H7 (cell line): ENCODE data around the gene MDP1. TPM values are rescaled to one million over a fixed set of nuclear protein-coding genes. Genes with fewer than 3 reads are reported as not detected.
"Not testable (repeated sequence)": the region's sequence is repeated elsewhere in the genome, so short reads cannot be mapped to it uniquely, and the experiment has no call there.

Experiments used
- DNase-seq: peaks from one replicate; pipeline ENCODE4 v3.0.0; 2012
- H3K27me3 ChIP-seq: 2 replicates; pipeline ENCODE4 v1.6.0; 2011; ENCODE audit warnings: mild to moderate bottlenecking, low read length; ENCODE audit not compliant: control insufficient read depth, insufficient read depth
- H3K36me3 ChIP-seq: replicated peaks from 2 replicates; pipeline ENCODE4 v1.5.1; 2011; ENCODE audit warnings: low read length; ENCODE audit not compliant: control insufficient read depth, insufficient read depth
- H3K4me3 ChIP-seq: 2 replicates; pipeline ENCODE4 v1.5.1; 2011; ENCODE audit warnings: low read depth, mild to moderate bottlenecking, control low read depth, low read length, moderate library complexity; ENCODE audit not compliant: insufficient read depth
- total RNA-seq: library from RNA; depleted of rRNA; stranded (reverse); fragments of >200 nt; shearing (Covaris generic); gene quantifications from 2 replicates; pipeline ENCODE4 v1.2.3, GENCODE V29; 2014

The MDP1 gene
- total RNA-seq, 1 experiment from 2014 or later = 23.6 TPM

GRCh38 chr14:24204163-24205146, 11.4 kb downstream of the MDP1 start:
- DNase-seq = peak; percentile 16
- no peaks in the 10 kb centered on the region for H3K27me3 ChIP-seq
- peaks cover 15% of the 10 kb centered on the region for H3K36me3 ChIP-seq
- H3K4me3 ChIP-seq = no peak overlapping the region

DNA sequence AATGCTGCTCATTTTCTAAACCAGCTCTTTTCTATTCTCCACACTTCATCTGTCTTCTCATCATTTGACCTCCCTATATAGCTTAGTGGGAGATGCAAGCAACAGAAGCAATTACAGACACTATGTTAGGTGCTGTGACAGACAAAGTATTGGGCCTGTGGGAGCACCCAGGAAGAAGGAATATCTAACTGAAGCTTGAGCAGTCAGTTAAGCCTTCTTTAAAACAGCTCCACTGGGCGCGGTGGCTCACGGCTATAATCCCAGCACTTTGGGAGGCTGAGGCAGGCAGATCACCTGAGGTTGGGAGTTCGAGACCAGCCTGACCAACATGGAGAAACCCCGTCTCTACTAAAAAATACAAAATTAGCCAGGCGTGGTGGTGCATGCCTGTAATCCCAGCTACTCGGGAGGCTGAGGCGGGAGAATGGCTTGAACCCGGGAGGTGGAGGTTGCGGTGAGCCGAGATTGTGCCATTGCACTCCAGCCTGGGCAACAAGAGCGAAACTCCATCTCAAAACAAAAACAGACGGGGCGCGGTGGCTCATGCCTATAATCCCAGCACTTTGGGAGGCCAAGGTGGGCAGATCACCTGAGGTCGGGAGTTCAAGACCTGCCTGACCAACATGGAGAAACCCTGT, 12.5 kb downstream of the MDP1 start:
- DNase-seq, H3K4me3 ChIP-seq, H3K27me3 ChIP-seq, H3K36me3 ChIP-seq: not testable (repeated sequence)

GRCh38 chr14:24202538-24202937, 13.3 kb downstream of the MDP1 start:
- not testable (repeated sequence) for H3K27me3 ChIP-seq, H3K36me3 ChIP-seq, DNase-seq, H3K4me3 ChIP-seq

- Histone ChIP-seq H3K27me3 (no peaks in the 10 kb centered on the region), H3K36me3 (no peaks in the 10 kb centered on the region; the same call in none of the 2 replicates), H3K4me3 (no peak overlapping the region)
- no peak for DNase-seq
These were observed 16.9 kb downstream of the MDP1 start for GRCh38 chr14:24198814-24199524.

GRCh38 chr14:24197056-24197450, 18.8 kb downstream of the MDP1 start:
- H3K4me3 ChIP-seq = no peak overlapping the region
- no peaks in the 10 kb centered on the region for H3K27me3 ChIP-seq
- peaks cover 1% of the 10 kb centered on the region for H3K36me3 ChIP-seq
- no peak for DNase-seq

DNA sequence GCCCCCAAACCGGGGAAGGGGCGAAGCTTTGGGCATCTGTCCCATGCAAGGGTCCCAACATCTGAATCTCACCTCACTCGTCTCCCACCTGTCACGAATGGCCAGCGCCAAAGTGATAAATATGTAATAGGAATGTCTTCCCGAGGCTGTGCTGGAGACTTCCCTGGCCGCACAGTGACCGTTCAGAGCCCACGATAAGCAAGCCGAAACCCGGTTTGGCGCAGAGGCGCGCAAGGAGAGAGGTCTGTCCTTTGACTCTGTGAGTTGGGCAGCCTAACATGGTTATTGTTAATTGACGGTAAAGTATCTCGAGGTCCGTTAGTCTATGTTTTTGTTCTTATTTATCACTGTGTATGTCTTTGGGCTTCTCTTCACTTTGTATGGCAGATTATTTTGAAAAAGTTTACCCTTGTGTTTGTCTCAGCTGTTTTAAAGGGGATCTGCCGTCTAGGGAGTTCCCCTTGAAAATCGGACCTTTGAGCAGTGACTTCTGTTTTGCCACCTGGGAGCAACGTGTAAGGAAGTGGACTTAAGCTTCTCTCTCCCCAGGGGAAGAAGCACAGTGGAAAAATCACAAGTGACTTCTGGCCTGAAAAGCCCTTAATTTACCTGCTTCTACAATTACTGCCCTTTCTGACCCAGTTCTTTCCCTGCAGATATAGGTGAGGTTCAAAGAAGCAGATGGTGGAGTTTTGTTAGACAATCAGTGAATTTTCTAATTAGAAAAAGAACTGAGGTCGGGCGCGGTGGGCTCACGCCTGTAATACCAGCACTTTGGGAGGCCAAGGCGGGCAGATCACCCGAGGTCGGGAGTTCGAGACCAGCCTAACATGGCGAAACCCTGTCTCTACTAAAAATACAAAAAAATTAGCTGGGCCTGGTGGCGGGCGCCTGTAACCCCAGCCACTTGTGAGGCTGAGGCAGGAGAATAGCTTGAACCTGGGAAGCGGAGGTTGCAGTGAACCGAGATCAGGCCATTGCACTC, 19.5 kb downstream of the MDP1 start:
- peak; percentile 56 for DNase-seq
- Histone ChIP-seq H3K36me3 (peaks cover 1% of the 10 kb centered on the region), H3K4me3 (peak overlapping the region; percentile 88), H3K27me3 (no peaks in the 10 kb centered on the region)

GRCh38 chr14:24195186-24196070, 20.4 kb downstream of the MDP1 start, which contains the start of gene TM9SF1:
TM9SF1 (minus strand) TSS chr14:24195441; CDS start chr14:24195019, 422 bp downstream.
- no peaks in the 10 kb centered on the region for H3K27me3 ChIP-seq
- H3K4me3 ChIP-seq = peak within 1 kb of the TSS; percentile 88
- H3K36me3 ChIP-seq = peaks cover 1% of the 10 kb centered on the region; the same call in 1 of the 2 replicates
- peak; percentile 97 for DNase-seq

DNA sequence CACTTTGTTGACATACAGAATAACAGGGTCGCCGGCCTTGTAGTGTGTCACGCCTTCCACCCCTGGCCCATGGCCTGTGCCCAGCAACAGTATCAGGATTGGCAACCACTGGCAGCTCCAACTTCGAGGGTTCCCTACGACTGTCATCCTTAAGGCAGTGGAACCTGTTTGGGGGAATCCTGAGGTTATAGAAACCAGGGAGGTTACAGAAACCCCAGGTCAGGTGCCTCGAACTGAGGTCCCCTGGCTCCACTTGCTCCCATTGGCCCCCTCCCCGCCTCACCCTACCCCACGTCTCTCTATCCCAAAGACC, 21.0 kb downstream of the MDP1 start:
- Histone ChIP-seq H3K36me3 (peaks cover 1% of the 10 kb centered on the region; the same call in 1 of the 2 replicates), H3K27me3 (no peaks in the 10 kb centered on the region), H3K4me3 (peak overlapping the region; percentile 88)
- no peak for DNase-seq

DNA sequence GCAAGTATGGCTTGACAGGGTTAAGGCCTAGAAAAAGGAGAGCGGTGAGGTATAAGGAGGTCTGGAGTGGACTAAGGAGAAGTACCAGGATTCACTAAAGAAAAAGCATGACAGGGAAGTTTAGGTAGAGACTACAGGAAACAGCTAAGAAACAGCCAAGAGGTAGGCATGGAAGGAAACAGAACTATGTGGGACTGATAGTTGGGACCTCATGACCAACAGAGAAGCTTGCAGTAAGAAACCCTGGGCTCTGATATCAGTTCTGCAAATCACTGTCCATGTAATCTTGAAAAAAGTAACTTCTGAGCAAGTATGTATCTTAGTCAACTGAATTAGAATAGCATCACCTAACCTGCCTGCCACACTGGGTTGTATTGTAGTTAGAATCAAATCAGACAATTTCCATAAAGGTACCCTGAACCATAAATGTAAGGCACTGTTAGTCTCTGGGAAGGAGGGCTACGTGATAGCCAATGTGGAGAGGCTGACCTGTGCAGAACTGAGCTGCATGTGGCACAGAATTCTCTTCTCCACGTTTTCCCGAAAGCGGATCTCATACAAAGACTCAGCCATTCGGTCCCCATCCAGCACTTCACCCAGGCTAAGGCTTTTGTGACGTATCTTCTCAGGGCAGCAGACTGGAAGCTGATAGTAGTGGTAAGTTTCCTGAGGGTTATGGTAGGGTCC, 21.5 kb downstream of the MDP1 start:
- Histone ChIP-seq H3K27me3 (no peaks in the 10 kb centered on the region), H3K36me3 (peaks cover 1% of the 10 kb centered on the region; the same call in 1 of the 2 replicates), H3K4me3 (peak overlapping the region; percentile 88)
- DNase-seq = no peak

GRCh38 chr14:24192933-24193332, 22.9 kb downstream of the MDP1 start:
- Histone ChIP-seq H3K36me3 (peaks cover 1% of the 10 kb centered on the region; the same call in 1 of the 2 replicates), H3K27me3 (no peaks in the 10 kb centered on the region), H3K4me3 (no peak overlapping the region)
- no peak for DNase-seq

DNA sequence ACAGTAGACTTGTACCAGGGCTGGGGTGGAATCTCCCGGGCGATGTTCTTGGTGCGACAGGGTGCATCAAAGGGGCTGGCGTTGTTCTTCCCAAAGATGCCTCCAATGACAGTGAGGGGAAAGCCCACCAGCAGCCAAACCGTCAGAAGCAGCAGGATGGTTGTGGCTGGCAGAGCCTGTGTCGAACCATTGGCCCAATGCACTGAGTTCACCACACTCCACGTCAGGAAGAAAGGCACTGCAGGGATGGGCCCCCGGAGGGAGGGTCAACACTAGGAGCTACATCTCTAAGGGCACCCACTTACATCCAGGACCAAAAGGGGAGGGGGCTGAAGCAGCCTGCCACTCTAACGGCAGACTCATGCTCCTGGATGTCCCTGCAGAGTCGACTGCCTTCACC, 25.4 kb downstream of the MDP1 start:
- Histone ChIP-seq H3K36me3 (peaks cover 19% of the 10 kb centered on the region), H3K4me3 (no peak overlapping the region)

DNA sequence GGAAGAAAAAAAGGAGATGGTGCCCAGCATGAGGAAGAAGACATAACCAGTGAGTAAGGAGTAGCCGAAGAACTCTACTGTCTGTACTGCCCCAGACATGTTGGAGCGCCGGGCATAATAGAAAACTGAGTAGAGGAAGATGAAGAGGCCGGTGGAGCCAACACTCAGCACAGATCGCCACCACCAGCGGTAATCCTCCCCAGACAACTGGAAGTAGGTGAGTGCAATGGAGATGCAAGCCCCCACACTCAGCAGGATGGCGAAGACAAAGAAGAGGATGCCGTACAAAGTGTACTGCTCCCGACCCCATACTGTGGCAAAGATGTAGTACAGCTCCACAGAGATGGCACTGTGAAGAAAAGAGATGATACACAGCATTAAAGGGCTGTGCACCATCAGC, 26.4 kb downstream of the MDP1 start:
- Histone ChIP-seq H3K27me3 (no peaks in the 10 kb centered on the region), H3K36me3 (peaks cover 29% of the 10 kb centered on the region), H3K4me3 (no peak overlapping the region)
- DNase-seq = no peak

More for the DNA sequence above, 25.4 kb downstream of the MDP1 start:
- H3K27me3 ChIP-seq = no peaks in the 10 kb centered on the region
- no peak for DNase-seq
